Measurements from ENCODE around the gene CMAS.

- no peak for TF ChIP-seq CTCF (conservative IDR thresholded peaks at IDR 0.05 in 1 of 2, IDR thresholded peaks at IDR 0.05 in 1 of 2; ENCODE audit: low read depth in 1 of 2, low read length in 2 of 2)
- no peak for TF ChIP-seq EZH2 (IDR thresholded peaks at IDR 0.05; ENCODE audit: low read length, missing control alignments)
Measured at GRCh38 chr12:22048351-22049041, 2.5 kb downstream of the CMAS start.
